GM19043 (cell line): ENCODE data around the gene CORO2B.

Experiments
- ATAC-seq: cut with Tn5 transposase; IDR thresholded peaks from one replicate; pipeline ENCODE4 v1.9.1; 2021; ENCODE audit warnings: low read depth; ENCODE audit not compliant: unreplicated experiment

CORO2B gene, protein sequence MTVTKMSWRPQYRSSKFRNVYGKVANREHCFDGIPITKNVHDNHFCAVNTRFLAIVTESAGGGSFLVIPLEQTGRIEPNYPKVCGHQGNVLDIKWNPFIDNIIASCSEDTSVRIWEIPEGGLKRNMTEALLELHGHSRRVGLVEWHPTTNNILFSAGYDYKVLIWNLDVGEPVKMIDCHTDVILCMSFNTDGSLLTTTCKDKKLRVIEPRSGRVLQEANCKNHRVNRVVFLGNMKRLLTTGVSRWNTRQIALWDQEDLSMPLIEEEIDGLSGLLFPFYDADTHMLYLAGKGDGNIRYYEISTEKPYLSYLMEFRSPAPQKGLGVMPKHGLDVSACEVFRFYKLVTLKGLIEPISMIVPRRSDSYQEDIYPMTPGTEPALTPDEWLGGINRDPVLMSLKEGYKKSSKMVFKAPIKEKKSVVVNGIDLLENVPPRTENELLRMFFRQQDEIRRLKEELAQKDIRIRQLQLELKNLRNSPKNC

DNA sequence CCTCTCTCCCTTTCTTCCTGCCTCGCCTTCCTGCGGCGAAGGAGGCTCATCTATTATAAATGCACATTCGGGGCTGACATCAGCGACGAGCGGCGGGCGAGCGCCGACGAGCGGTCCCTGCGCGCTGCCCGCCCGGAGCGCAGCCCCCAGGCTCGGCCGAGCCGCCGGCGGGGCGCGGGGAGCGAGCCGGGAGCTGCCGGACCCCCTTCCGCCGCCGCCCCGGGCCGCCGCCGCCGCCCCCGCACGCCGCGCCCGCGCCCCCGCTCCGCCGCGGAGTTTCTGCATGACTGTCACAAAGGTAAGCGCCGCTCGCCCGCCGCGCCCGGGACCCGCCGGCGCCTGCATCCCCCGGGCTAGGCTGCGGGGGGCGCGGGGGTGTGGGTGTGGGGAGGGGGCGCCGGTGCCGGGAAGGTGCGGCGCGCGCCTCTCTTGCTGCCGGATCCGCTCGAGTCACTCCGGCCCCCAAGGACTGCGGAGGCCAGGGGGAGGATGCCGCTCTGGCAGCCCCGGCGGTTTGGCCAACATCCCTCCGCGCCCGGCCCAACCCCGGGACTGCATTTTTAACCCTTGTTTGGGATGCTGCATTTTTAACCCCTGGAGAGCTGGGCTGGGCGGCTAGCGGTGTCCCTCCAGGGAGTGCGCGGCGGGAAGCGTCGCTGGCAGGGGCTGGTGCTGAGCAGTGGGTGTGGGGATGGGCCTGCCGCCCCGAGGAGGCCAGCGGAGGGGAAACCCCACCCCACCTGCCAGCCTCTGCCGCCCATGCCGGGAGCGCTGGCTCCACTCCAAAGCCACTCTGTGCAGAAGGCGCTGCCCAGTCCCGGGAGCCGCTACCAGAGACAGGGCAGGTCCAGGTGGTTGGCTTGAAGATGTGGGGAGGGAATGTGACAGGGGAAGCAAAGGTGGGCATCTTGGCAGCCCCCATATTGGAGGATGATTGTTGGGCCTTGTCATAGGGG is at the start of gene CORO2B:
TSS of gene CORO2B (plus strand) at position 14 of the 956 bp plus-strand sequence. CDS start at position 284, 270 bp downstream.
- ATAC-seq, result no peak

DNA sequence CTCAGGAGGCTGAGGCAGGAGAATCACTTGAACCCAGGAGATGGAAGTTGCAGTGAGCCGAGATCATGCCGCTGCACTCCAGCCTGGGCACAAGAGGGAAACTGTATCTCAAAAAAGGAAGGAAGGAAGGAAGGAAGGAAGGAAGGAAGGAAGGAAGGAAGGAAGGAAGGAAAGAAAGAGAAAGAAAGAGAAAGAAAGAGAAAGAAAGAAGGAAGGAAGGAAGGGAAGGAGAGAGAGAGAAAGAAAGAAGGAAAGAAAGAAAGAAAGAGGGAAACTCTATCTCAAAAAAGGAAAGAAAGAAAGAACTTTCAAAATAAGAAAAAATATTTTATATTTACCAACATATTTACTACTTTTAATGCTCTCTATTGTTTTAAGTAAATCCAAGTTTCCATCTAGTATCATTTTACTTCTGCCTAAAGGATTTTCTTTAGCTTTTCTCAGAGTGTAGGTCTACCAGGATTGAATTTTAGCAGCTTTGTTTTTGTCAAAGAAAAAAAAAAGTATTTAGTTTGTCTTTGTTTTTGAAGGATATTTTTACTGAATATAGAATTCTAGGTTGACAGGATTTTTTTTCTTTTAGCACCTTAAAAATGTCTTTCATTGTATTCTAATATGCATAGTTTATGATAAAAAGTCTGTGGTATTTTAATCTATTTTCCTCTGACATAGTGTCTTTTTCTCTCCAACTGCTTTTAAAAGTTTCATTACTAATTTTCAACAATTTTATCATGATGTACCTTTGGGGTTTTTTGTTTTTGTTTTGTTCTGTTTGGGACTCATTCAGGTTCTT is 47.2 kb upstream of the CORO2B start:
- no peak for ATAC-seq

DNA sequence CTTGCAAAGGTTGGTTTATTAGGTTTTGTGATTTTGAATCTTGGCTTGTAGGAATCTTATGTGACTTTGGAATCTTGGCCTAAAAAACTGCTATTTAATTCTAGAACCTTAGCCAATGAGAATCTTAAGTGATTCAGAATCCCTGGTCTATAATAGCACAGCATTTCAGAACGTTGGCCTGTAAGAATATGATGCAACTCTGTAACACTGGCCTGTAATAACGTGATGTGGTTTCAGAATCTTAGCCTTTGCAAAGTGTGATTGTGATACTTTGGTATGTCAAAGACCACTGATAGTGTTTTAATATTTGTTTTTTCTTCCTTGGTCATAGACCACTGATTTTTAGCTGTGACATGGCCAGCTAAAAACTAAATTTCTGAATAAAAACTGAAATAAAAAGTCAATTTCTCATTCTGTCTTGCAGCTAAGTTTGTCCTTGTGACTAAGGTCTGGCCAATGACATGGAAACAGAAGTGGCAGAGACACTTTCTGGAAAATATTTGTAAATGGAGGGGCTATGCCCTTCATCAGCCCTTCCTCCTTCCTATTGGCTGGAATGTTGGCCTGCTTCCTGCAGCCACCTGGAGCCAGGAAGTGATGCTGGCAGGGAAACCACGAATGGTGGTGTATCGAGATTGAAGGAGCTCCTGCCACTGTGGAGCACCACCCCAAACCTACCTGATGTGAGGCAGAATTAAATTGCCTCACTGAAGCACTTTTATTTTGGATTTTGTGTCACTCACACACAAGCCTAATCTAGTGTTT is 42.3 kb upstream of the CORO2B start:
- ATAC-seq, result no peak

DNA sequence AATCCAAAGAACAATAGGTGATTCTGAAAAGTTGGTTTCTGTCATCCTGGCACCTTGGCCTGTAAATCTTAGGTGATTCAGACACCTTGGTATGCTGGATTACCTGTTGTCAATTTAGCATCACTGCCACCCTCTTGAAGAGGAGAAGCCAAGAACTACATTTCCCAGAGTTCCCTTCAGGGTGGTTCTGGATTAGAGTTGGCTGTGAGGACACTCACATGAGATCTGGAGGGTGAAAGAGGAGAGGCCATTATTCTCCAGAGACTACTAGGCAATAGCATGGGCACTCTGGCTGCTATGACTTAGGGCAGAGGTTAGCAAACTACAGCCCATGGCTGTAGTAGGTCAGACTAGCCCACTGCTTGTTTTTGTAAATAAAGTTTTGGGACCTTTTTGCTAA is 41.7 kb upstream of the CORO2B start:
- ATAC-seq, result no peak

DNA sequence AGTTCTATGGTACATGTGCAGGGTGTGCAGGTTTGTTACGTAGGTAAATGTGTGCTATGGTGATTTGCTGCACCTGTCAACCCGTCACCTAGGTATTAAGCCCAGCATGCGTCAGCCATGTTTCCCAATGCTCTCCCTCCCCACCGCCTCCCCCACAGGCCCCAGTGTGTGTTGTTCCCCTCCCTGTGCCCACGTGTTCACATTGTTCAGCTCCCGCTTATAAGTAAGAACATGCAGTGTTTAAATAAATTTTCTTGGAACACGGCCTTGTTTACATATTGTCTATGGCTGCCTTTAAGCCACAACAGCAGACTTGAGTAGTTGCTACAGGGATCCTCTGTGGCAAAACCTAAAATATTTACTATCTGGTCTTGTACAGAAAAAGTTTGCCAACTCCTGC is 41.3 kb upstream of the CORO2B start:
- no peak for ATAC-seq

DNA sequence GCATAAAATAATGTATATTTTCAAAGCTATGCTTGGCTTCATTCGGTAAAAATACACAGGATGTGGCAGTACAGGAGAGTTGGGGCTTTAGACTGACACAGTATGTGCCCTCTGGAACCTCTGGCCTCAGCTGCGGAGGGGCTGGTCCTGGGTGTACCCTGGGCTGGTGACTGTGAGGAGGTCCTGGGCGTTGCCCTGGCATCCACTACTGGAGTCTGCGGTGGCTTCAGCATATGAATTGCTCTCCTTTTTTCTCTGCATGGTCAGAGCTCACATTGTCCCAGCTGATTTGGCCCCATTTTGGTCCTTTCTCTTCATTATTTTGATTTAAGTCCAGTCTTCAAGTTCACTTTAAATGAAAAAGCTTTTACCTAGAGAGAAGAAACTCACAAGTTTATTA is 40.5 kb upstream of the CORO2B start:
- no peak for ATAC-seq

DNA sequence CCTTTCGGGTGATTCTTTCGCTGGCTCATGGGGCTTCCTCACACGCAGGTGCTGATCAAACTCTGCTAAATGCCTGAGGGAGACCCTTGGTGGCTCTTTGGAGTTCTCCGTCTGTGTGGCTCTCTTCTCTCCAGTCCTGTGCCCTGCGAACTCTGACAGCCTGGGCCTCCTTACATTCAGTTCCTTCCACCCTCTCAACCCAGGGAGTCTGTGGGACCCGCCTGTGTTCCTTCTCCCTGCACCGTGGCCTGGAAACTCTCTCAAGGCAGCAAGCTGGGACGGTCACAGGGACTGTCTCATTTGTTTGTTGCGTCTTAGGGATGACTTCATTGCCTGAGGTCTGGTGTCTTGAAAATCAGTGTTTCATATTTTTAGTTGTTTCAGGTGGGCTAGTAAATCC is 37.0 kb upstream of the CORO2B start:
- no peak for ATAC-seq

DNA sequence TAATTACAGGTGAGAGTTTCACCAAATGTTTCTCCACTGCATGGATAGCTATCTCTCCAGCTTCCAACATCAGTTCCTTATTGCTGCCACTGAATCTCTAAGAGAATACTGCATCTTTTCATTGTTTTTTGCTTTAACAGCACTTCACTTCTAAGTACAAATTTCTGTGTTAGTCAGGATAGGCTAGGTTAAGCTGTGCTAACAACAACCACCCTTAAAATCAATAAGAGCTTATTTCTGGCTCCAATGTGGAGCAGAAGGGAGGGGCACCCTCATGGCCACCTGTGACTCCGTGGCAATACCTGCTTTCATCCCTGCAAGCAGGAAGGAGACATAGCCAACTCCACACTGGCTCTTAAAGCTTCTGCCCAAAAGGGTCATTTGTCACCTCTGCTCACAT is 36.4 kb upstream of the CORO2B start:
- no peak for ATAC-seq

DNA sequence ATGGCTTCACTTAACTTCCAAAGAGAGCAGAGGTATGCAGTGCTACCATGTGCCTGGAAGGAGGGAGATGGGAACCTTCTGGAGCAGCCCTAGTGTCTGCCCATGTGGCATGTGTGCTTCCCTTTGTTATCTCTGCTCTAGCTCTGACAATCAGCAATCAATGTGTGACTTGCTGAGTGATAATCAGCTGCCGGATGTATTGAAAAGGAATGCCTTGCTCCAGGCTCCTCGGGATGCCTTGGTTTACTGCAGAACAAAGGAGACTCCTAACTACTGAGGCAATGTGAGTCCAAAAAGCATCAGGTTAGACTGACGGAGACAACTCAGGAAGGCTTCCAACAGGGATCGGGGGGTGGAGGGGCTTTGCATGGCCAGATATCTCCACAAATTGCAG is 36.0 kb upstream of the CORO2B start:
- ATAC-seq, result no peak

DNA sequence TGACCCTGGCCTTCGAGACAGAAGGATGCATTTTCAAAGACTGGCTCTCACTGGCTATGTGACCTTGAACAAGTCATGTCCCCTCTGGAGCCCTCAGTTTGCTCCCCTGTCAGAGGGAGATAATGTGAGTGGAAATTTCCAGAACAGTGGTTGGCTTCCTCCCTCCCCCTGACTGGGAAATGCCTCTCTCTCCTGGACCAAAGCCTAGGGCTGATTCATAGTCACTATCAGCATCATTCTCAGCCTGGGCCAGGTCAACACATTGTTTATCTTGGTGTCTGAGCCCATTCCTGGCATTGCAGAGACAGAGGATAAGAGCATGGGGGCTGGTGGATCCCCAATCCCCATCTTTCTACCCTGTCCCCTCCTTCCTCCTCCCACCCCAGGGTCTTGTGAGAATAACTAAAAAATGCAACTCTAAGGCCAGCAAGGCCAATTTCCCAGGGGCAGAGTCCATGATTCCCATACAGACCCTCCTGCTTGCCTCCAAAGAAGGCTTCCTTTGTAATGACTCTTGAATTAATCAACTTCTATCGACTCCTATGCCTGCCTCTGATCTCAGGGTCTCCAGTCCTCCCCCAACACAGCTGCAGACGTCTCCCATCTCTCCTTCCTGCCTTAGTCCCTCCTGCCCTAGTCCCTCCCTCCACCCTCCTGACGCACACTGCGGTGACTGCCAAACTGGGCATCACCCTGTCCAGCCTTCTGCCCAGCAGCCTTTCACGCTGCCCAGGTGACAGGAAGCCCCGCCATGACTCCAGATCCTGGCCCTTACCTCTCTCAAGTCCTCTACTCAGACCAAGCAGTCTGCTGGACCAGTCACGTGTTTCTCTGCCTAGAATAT is 35.4 kb upstream of the CORO2B start:
- ATAC-seq, result no peak

DNA sequence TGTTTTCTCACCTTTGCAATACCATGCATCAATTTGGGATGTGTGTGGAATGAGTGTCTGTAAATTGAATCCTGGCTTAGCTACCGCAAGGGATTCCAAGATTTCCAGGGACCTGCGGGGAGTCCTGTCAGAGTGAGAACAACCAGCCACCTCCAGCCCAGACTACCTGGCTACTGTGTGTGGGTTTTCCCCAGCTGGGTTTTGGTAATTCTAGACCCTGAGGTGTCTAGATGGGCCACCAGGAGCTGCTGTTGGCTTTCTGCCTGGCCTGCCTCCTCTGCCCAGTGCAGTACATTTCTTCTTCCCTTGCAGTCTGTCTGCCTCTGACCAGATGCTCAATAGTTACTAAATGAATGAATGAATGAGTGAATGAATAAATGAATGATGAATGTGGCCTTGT is 32.5 kb upstream of the CORO2B start:
- ATAC-seq, result no peak

DNA sequence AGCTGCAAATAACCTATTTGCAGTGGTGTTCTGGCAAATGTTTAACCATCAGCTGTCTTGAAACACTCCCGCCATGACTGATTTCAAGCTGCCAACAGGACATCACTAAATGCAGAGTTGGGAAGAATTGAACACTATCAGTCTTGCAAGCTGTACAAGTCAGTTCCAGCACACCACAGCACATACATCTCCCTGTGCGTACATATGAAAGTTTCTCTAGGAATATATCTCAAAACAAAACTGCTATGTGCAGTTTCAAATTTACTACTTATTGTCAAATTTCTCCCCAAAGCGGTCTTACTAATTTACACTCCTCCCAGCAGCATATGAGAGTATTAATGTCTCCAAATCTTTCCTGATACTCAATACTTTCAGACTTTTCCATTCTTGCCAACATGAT is 30.4 kb upstream of the CORO2B start:
- ATAC-seq, result no peak

DNA sequence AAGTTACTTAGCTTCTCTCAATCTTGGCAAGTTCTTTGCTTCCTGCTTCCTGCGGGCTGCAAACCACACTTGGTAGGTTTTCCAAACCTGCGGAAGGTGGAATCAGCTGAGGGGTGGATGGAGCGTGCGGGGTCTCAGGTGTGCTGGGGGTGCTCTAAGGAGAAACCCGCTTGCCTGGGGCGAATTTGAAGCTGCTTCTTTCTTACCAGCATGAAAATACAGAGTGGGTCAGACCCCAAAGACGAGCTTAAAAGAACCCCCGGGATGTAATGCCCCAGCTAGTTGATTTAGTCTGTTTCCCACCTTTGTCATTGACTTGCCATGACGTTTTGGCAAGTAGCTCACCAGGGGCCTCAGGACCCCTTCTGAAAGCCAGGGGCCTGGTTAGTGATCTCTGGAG is 28.8 kb upstream of the CORO2B start:
- ATAC-seq, result no peak

DNA sequence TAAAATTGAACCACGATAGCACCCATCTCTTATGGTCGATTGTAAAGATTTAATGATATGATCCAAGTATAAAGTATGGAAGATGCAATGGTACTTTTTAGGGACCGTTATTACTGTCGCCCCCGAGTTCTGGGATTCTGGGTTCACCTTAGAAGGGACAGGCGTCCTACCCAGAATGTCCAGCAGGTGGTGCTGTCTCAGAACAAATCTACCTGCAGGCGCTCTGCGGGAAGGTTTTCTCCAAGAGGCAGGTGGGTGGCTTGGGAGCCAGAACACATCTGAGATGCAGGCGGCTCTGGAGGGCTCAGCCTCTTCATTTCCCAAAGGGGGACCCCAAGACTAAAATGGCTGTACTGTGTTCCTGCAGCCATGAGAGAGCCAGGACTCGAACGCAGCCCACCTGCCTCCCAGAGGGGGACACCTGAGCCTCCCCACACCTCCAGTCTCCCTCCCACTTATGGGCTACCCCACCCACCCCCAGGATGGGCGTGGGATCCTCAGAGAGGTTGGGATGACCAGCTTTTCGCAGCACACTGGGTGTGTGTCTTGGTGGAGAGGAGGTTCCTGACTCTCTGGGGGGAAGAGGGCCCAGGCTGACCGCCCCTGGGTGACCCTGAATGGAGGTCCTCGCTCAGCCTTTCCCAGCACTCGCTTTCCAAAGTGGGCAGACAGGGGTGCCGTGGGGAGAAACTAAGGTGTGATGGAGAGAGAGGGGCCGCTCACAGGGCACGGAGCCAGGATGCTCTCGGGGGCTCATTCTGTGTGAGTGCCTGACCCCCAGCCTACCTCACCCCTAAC is 28.1 kb upstream of the CORO2B start:
- ATAC-seq, result no peak

DNA sequence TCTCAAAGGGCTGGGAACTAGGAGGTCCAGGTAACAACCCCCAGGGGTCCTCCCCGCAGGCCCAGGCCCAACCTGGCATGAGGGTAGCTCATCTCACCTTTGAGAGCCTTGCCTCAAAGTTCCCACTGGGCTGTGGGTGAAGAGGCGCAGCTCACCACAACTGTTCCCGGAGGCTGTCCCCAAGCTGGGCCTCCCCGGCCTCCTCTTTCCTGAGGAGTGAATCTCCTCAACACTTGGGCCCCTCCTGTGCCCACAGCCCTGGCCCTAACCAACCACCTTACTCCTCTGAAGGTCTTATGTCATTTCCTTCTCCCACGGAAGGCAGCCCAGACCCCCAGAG is 27.5 kb upstream of the CORO2B start:
- no peak for ATAC-seq

DNA sequence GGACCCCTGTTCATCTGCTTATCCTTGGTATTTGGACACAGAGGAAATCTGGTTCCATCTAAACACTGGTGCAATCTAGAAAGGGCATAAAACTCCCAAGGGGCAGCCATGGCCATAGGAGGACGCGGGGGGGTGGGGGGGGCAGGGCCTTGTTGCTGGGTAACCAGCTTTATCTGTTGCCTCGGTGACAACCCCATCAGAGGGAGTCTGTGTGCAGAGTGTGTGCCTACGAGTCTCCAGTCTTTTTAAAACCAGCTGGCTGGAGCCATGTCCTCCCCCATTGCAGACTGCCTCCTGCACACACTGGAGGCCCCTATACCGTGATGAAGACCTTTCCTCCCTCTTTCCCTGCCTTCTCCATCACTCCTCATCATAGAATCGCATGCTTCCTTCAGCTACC is 26.4 kb upstream of the CORO2B start:
- ATAC-seq, result no peak

DNA sequence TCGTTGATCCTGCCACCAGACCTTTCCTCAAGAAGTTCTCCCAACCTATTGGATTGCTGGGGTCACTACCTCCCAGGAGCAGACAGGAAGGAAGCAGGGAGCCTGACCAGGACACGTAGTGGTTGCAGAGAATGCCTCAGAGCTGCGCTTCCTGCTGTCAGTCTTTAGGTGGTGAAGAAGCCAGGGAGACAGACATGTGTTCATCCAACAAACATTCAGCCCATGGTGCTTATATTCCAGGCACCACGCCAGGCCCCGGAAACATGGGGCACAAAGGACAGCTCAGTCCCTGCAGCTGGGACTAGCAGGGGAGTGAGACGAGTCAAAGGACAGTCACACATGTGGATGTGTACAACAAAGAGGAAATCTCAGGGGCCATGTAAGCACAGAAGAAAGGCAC is 26.0 kb upstream of the CORO2B start:
- ATAC-seq, result no peak

DNA sequence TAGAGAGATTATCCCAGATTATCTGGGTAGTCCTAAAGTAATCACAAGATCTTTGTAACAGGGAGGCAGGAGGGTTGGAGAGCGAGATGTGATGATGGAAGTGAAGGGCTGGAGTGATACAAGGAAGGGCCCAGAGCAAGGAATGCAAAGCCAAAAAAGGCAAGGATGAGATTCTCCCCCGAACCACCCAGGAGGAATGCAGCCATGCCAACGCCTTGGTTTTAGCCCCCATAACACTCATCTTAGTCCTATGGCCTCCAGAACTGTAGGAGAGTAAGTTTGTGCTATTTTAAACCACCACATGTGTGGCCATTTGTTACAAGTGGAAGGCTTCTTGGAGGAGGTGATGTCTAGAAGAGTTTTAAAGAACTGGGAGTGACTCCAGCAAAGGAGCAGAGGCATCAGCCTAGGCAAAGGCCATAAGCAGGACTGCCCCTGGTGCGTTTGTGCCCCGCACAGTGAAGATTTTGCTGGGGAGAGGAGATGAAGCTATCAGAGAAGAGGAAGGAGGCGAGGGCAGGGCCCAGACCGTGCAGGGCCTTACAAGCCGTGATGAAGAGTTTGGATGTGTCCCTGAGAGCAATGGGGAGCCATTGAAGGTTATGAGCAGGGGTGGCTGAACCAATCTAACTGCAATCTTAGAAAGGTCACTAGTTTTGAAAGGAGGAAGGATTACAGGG is 25.3 kb upstream of the CORO2B start:
- no peak for ATAC-seq
